ENCODE data around the gene ZNF835. TPM values are rescaled to one million over a fixed set of nuclear protein-coding genes. Genes with fewer than 3 reads are reported as not detected.

Gene ZNF835
- polyA plus RNA-seq, 1 donor (not counting 4 experiments of a cell fraction or from before 2014, with no cell fraction given), result not detected

GRCh38 chr19:56637976-56638555, 33.5 kb downstream of the ZNF835 start:
- peaks cover 2% of the 10 kb centered on the region for H3K9me3 ChIP-seq (ENCODE audit: control insufficient read depth, low read depth, low read length)

DNA sequence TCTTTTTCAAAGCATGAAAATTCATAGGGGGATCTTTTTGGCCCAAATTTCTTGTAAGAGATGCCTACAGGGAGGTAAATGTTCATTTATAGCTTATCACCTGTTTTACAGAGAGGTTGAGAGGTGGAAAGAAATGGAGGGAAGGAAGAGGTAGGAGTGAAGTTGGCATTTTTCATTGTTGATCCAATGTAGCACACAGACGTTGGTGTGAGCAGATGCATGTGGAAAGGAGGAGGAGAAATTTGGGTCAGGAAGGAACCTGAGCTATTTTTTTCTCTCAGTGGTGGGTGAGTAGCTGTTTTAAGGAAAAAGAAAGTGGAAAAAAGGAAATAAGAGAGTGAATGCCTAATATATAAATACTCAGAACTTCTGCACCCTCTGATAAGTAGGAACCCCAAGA, 38.5 kb downstream of the ZNF835 start:
- Histone ChIP-seq H3K4me3 (ENCODE audit: control insufficient read depth in 2 of 3, extremely low read depth in 1 of 3, insufficient read depth in 2 of 3, low read depth in 1 of 3, low read length in 3 of 3) (no peak overlapping the region), H3K9ac (ENCODE audit: control insufficient read depth, extremely low read depth, insufficient read depth, low read length) (no peak overlapping the region), H3K27me3 (ENCODE audit: control insufficient read depth, extremely low read depth, insufficient read depth, low read length) (no peaks in the 10 kb centered on the region), H3K36me3 (ENCODE audit: control insufficient read depth in 2 of 2, extremely low read depth in 1 of 2, insufficient read depth in 2 of 2, low read length in 2 of 2) (no peaks in the 10 kb centered on the region), H3K4me2 (ENCODE audit: control insufficient read depth, extremely low read depth, insufficient read depth, low read depth, low read length) (no peak overlapping the region), H3K79me2 (ENCODE audit: control insufficient read depth, insufficient read depth, low read length) (no peaks in the 10 kb centered on the region), H3K9me1 (ENCODE audit: control insufficient read depth, extremely low read depth, insufficient read depth, low read length) (no peaks in the 10 kb centered on the region), H2AFZ (ENCODE audit: control insufficient read depth, low read length) (no peak overlapping the region), H3K4me1 (ENCODE audit: control insufficient read depth, extremely low read depth, insufficient read depth, low read length) (no peaks in the 10 kb centered on the region), H3K27ac (ENCODE audit: control insufficient read depth, insufficient read depth, low read length) (no peak overlapping the region), H4K20me1 (ENCODE audit: control insufficient read depth, extremely low read depth, insufficient read depth, low read length) (no peaks in the 10 kb centered on the region), H3K9me3 (ENCODE audit: control insufficient read depth, low read depth, low read length) (peaks cover 2% of the 10 kb centered on the region)
- FAIRE-seq, result no peak
- no peak for DNase-seq (ENCODE audit: low read depth, low spot score)
- dilution Hi-C loops (cut with MboI; ENCODE audit: extremely low pct_ligation_motif_present, low sequenced_read_pairs), result no loop called here
- no peak for TF ChIP-seq CTCF (optimal IDR thresholded peaks at IDR 0.05 in 1 of 3, IDR thresholded peaks at IDR 0.05 in 1 of 3, conservative IDR thresholded peaks at IDR 0.05 in 1 of 3; ENCODE audit: extremely low read depth in 1 of 3, insufficient read depth in 2 of 3, low read length in 3 of 3)
- TF ChIP-seq EZH2 (IDR thresholded peaks at IDR 0.05; ENCODE audit: low read length), result no peak

More at GRCh38 chr19:56637976-56638555, 33.5 kb downstream of the ZNF835 start:
- no peak overlapping the region for H2AFZ ChIP-seq (ENCODE audit: control insufficient read depth, low read length)
- H3K4me1 ChIP-seq (ENCODE audit: control insufficient read depth, extremely low read depth, insufficient read depth, low read length), result no peaks in the 10 kb centered on the region
- TF ChIP-seq CTCF (optimal IDR thresholded peaks at IDR 0.05 in 1 of 3, IDR thresholded peaks at IDR 0.05 in 1 of 3, conservative IDR thresholded peaks at IDR 0.05 in 1 of 3; ENCODE audit: extremely low read depth in 1 of 3, insufficient read depth in 2 of 3, low read length in 3 of 3) (no peak), EZH2 (IDR thresholded peaks at IDR 0.05; ENCODE audit: low read length) (no peak)
- dilution Hi-C loops (cut with MboI; ENCODE audit: extremely low pct_ligation_motif_present, low sequenced_read_pairs), result no loop called here
- no peak overlapping the region for H3K4me2 ChIP-seq (ENCODE audit: control insufficient read depth, extremely low read depth, insufficient read depth, low read depth, low read length)
- H3K4me3 ChIP-seq (ENCODE audit: control insufficient read depth in 2 of 3, extremely low read depth in 1 of 3, insufficient read depth in 2 of 3, low read depth in 1 of 3, low read length in 3 of 3), result no peak overlapping the region
- DNase-seq (ENCODE audit: low read depth, low spot score), result peak; percentile 19
- H3K79me2 ChIP-seq (ENCODE audit: control insufficient read depth, insufficient read depth, low read length), result no peaks in the 10 kb centered on the region
- H3K9ac ChIP-seq (ENCODE audit: control insufficient read depth, extremely low read depth, insufficient read depth, low read length), result no peak overlapping the region
- FAIRE-seq, result peak; percentile 41
- H3K27me3 ChIP-seq (ENCODE audit: control insufficient read depth, extremely low read depth, insufficient read depth, low read length), result no peaks in the 10 kb centered on the region
- no peaks in the 10 kb centered on the region for H4K20me1 ChIP-seq (ENCODE audit: control insufficient read depth, extremely low read depth, insufficient read depth, low read length)
- H3K27ac ChIP-seq (ENCODE audit: control insufficient read depth, insufficient read depth, low read length), result no peak overlapping the region
- no peaks in the 10 kb centered on the region for H3K36me3 ChIP-seq (ENCODE audit: control insufficient read depth in 2 of 2, extremely low read depth in 1 of 2, insufficient read depth in 2 of 2, low read length in 2 of 2)
- no peaks in the 10 kb centered on the region for H3K9me1 ChIP-seq (ENCODE audit: control insufficient read depth, extremely low read depth, insufficient read depth, low read length)

Measured in keratinocyte (primary cell).